22Rv1 (cell line): ENCODE results near the gene TOMM70.
"Not testable (repeated sequence)": the region's sequence is repeated elsewhere in the genome, so short reads cannot be mapped to it uniquely, and the experiment has no call there.

Experiments
- CTCF ChIP-seq: fragments of 450-650 bp; IDR thresholded peaks from 2 replicates; pipeline ENCODE4 v1.5.1; 2017; ENCODE audit warnings: mild to moderate bottlenecking
- ZFX ChIP-seq: fragments of 450-650 bp; IDR thresholded peaks from 2 replicates; pipeline ENCODE4 v1.6.1; 2017; ENCODE audit warnings: antibody characterized with exemption, borderline replicate concordance

GRCh38 chr3:100327377-100327776, 73.5 kb downstream of the TOMM70 start:
- not testable (repeated sequence) for TF ChIP-seq CTCF, ZFX
